GM21528 (cell line): ENCODE data around the gene ABHD4.
"Not testable (repeated sequence)": the region's sequence is repeated elsewhere in the genome, so short reads cannot be mapped to it uniquely, and the experiment has no call there.

Experiments used
- ATAC-seq: cut with Tn5 transposase; IDR thresholded peaks from one replicate; pipeline ENCODE4 v1.9.1; 2021; ENCODE audit warnings: mild to moderate bottlenecking, moderate library complexity; ENCODE audit not compliant: unreplicated experiment, low FRiP score

Gene ABHD4

GRCh38 chr14:22622255-22622654 is 24.2 kb downstream of the ABHD4 start:
- ATAC-seq: no peak

- ATAC-seq: no peak
These were observed 24.9 kb downstream of the ABHD4 start for GRCh38 chr14:22623047-22623446.

- no peak for ATAC-seq
These were observed 28.5 kb downstream of the ABHD4 start for GRCh38 chr14:22626590-22626989.

GRCh38 chr14:22627506-22628263 is 29.6 kb downstream of the ABHD4 start:
- no peak for ATAC-seq

GRCh38 chr14:22629361-22629760 is 31.3 kb downstream of the ABHD4 start:
- ATAC-seq: no peak

GRCh38 chr14:22630066-22630465 is 32.0 kb downstream of the ABHD4 start:
- no peak for ATAC-seq

GRCh38 chr14:22630486-22630885 is 32.4 kb downstream of the ABHD4 start:
- ATAC-seq: no peak

GRCh38 chr14:22634233-22634900 is 36.3 kb downstream of the ABHD4 start:
- ATAC-seq: no peak

GRCh38 chr14:22635980-22636379 is 37.9 kb downstream of the ABHD4 start:
- not testable (repeated sequence) for ATAC-seq

GRCh38 chr14:22640192-22640591 is 42.1 kb downstream of the ABHD4 start:
- ATAC-seq: no peak

GRCh38 chr14:22641846-22642245 is 43.7 kb downstream of the ABHD4 start:
- ATAC-seq: no peak

- no peak for ATAC-seq
These were observed 46.2 kb downstream of the ABHD4 start, which contains the start of gene OR6J1 for GRCh38 chr14:22644305-22644635. TSS of gene OR6J1 (minus strand) at chr14:22644352. CDS start at chr14:22634811, 9,541 bp downstream.

GRCh38 chr14:22646570-22647254 is 48.6 kb downstream of the ABHD4 start:
- ATAC-seq: no peak

- ATAC-seq: no peak
These were observed 50.4 kb downstream of the ABHD4 start for GRCh38 chr14:22648506-22648905.

- ATAC-seq: no peak
These were observed 52.1 kb downstream of the ABHD4 start for GRCh38 chr14:22650046-22650739.

GRCh38 chr14:22650960-22651521 is 52.9 kb downstream of the ABHD4 start:
- no peak for ATAC-seq

- no peak for ATAC-seq
These were observed 53.5 kb downstream of the ABHD4 start for GRCh38 chr14:22651586-22651985.

- peak; percentile 58 for ATAC-seq
These were observed 55.0 kb downstream of the ABHD4 start for GRCh38 chr14:22653012-22653621.

GRCh38 chr14:22656226-22656625 is 58.1 kb downstream of the ABHD4 start:
- no peak for ATAC-seq
